Naive thymus-derived CD4-positive, alpha-beta T cell (primary cell): Measurements from ENCODE around the gene TMEM178B. TPM values are rescaled to one million over a fixed set of nuclear protein-coding genes. Genes with fewer than 3 reads are reported as not detected.
"Not testable (repeated sequence)": the region's sequence is repeated elsewhere in the genome, so short reads cannot be mapped to it uniquely, and the experiment has no call there.

Source experiments
- ATAC-seq: fragments of 150-1000 bp; cut with Tn5 transposase; 2 replicates; pipeline ENCODE4 v1.10.0; 2021; ENCODE audit warnings: mild to moderate bottlenecking, moderate library complexity
- CTCF ChIA-PET: fragments of 350-600 bp; sonication (Branson Sonifier 250); formaldehyde crosslinking; loops from one replicate; lab custom pipeline; 2021; ENCODE audit warnings: antibody characterized with exemption; lab: Charles Lee
- POLR2A ChIA-PET: fragments of 350-600 bp; sonication (Branson Sonifier 250); formaldehyde crosslinking; loops from one replicate; lab custom pipeline; 2021; ENCODE audit warnings: antibody characterized with exemption, inconsistent platforms; lab: Charles Lee
- DNase-seq, 9 donors: peaks; one replicate each; pipeline versions ENCODE4 v3.0.0 to v3.0.0-alpha.2; 2020 to 2022; ENCODE audit warnings: mixed read lengths in 1 of 9
- H3K27ac ChIP-seq: one replicate; pipeline ENCODE4 v1.7.0; 2013; ENCODE audit warnings: mild to moderate bottlenecking, low read depth, low read length, moderate library complexity
- H3K27me3 ChIP-seq, 2 donors: one replicate each; pipeline ENCODE4 v1.7.0; 2013; ENCODE audit warnings: low read length in 2 of 2, mild to moderate bottlenecking in 2 of 2, moderate library complexity in 2 of 2; ENCODE audit not compliant: control insufficient read depth in 2 of 2, insufficient read depth in 2 of 2
- H3K36me3 ChIP-seq, 3 experiments: 1 replicate in 2 of 3; 2 replicates in 1 of 3; pipeline ENCODE4 v1.7.0; 2013; ENCODE audit warnings: low read length in 3 of 3, mild to moderate bottlenecking in 3 of 3, moderate library complexity in 1 of 3; ENCODE audit not compliant: insufficient read depth in 3 of 3, control insufficient read depth in 2 of 3
- H3K4me1 ChIP-seq, 2 donors: one replicate each; pipeline ENCODE4 v1.7.0; 2013; ENCODE audit warnings: low read length in 2 of 2, mild to moderate bottlenecking in 2 of 2, moderate library complexity in 1 of 2; ENCODE audit not compliant: control insufficient read depth in 2 of 2, insufficient read depth in 2 of 2
- H3K4me3 ChIP-seq: 2 replicates; pipeline ENCODE4 v1.7.0; 2013; ENCODE audit warnings: mild to moderate bottlenecking, low read length
- H3K9me3 ChIP-seq, 3 experiments: 1 replicate in 2 of 3; 2 replicates in 1 of 3; pipeline ENCODE4 v1.7.0; 2013; ENCODE audit warnings: low read length in 3 of 3; ENCODE audit not compliant: control insufficient read depth in 2 of 3
- H3K27ac Mint-ChIP-seq, 9 donors: one replicate each; pipeline ENCODE4 v1.8.0; 2020 to 2022; ENCODE audit warnings: mixed read lengths in 9 of 9, mild to moderate bottlenecking in 8 of 9, moderate library complexity in 5 of 9, inconsistent platforms in 2 of 9
- H3K27me3 Mint-ChIP-seq, 5 donors: one replicate each; pipeline ENCODE4 v1.8.0; 2021 to 2022; ENCODE audit warnings: mixed read lengths in 5 of 5, mild to moderate bottlenecking in 1 of 5
- H3K36me3 Mint-ChIP-seq, 5 donors: one replicate each; pipeline ENCODE4 v1.8.0; 2020 to 2022; ENCODE audit warnings: mixed read lengths in 5 of 5, mild to moderate bottlenecking in 3 of 5, inconsistent platforms in 1 of 5
- H3K4me1 Mint-ChIP-seq, 7 donors: one replicate each; pipeline ENCODE4 v1.8.0; 2020 to 2022; ENCODE audit warnings: mixed read lengths in 7 of 7, mild to moderate bottlenecking in 3 of 7, inconsistent platforms in 1 of 7
- H3K4me3 Mint-ChIP-seq, 10 donors: one replicate each; pipeline ENCODE4 v1.8.0; 2020 to 2022; ENCODE audit warnings: mild to moderate bottlenecking in 10 of 10, mixed read lengths in 10 of 10, moderate library complexity in 6 of 10, inconsistent platforms in 2 of 10
- H3K9me3 Mint-ChIP-seq, 11 donors: one replicate each; pipeline ENCODE4 v1.8.0; 2020 to 2022; ENCODE audit warnings: mixed read lengths in 11 of 11, mild to moderate bottlenecking in 4 of 11, inconsistent platforms in 1 of 11, moderate library complexity in 1 of 11
- intact Hi-C, 2 donors: fragments of 100-400 bp; cut with micrococcal nuclease; formaldehyde crosslinking; loops; one replicate each; pipeline ENCODE4 v1.15.1; 2023
- polyA plus RNA-seq, 2 donors: library from polyadenylated mRNA; unstranded; fragments of 300-500 nt; fragmentation: Illumina TruSeq; gene quantifications; one replicate each; pipeline ENCODE4 v1.2.3, GENCODE V29; 2021
- total RNA-seq, 6 experiments: library from RNA in 5 of 6; stranded (reverse) in 5 of 6; gene quantifications; 1 replicate in 5 of 6; 2 replicates in 1 of 6; pipeline ENCODE4 v1.2.3 and lab custom pipeline; 2021 to 2026

Gene TMEM178B
- 1 to 10 TPM in 1 of 5 experiments, under 1 TPM in 2, not detected in 2; 0.05 to 3.0 (median 0.10) TPM for total RNA-seq
- polyA plus RNA-seq, result not detected
- not detected for total RNA-seq (lab: John Stamatoyannopoulos, UW)

GRCh38 chr7:141073641-141074161 is at the start of gene TMEM178B:
TSS of gene TMEM178B (plus strand) at chr7:141074064.
- H3K27me3 Mint-ChIP-seq, result peaks cover 35 to 41% (median 39%) of the 10 kb centered on the region in 5 donors
- peaks cover 5 to 6% of the 10 kb centered on the region in 2 donors for H3K4me1 ChIP-seq
- no peaks in the 10 kb centered on the region for H3K9me3 ChIP-seq
- ChIA-PET POLR2A (no interaction called here), CTCF (no interaction called here)
- H3K27ac ChIP-seq, result no peak within 1 kb of the TSS
- peaks cover 17 to 30% (median 28%) of the 10 kb centered on the region in 7 donors for H3K4me1 Mint-ChIP-seq
- H3K9me3 Mint-ChIP-seq, result peaks cover 0 to 4% (median 0%) of the 10 kb centered on the region in 11 donors
- H3K36me3 ChIP-seq, result no peaks in the 10 kb centered on the region
- H3K36me3 Mint-ChIP-seq, result no peaks in the 10 kb centered on the region
- no peak for ATAC-seq
- H3K4me3 ChIP-seq, result peak within 1 kb of the TSS; percentile 42
- peak within 1 kb of the TSS; percentile 63 to 92 (median 85) for H3K4me3 Mint-ChIP-seq
- DNase-seq, result peak in 3 of 9 donors; percentile 3 to 39 (median 4)
- H3K27ac Mint-ChIP-seq, result no peak within 1 kb of the TSS
- H3K27me3 ChIP-seq, result peaks cover 4 to 31% of the 10 kb centered on the region in 2 donors
- intact Hi-C loops, result loop anchor here (2.0 to 10.0 kb wide), 5 partner anchors 51 to 479 kb away; partner anchors contain the start of genes MRPS33 (in 2 of the 2), AGK (in 1 of the 2), BRAF (in 1 of the 2) and NDUFB2 (in 1 of the 2)

- peaks cover 8 to 30% (median 23%) of the 10 kb centered on the region in 7 donors for H3K4me1 Mint-ChIP-seq
- H3K4me3 ChIP-seq, result no peak overlapping the region
- H3K4me3 Mint-ChIP-seq, result peak overlapping the region in 1 of 10 donors; percentile 33
- no peak overlapping the region for H3K27ac ChIP-seq
- peaks cover 0 to 7% (median 2%) of the 10 kb centered on the region in 3 experiments for H3K9me3 ChIP-seq
- intact Hi-C loops, result no loop called here
- H3K27ac Mint-ChIP-seq, result peak overlapping the region in 4 of 9 donors; percentile 65 to 83 (median 78)
- no peaks in the 10 kb centered on the region for H3K36me3 ChIP-seq
- H3K27me3 Mint-ChIP-seq, result peaks cover 2 to 34% (median 6%) of the 10 kb centered on the region in 5 donors
- ChIA-PET CTCF (no interaction called here), POLR2A (interaction anchor here (2.1 kb wide), 1 partner anchor 10 kb away, joined by 12 read pairs; the partner anchor contains the start of gene MRPS33)
- H3K27me3 ChIP-seq, result no peaks in the 10 kb centered on the region
- peaks cover 8 to 42% (median 11%) of the 10 kb centered on the region in 5 donors for H3K36me3 Mint-ChIP-seq
- H3K4me1 ChIP-seq, result peaks cover 0 to 7% of the 10 kb centered on the region in 2 donors
- ATAC-seq (no peak), DNase-seq (no peak)
- peaks cover 0 to 35% (median 15%) of the 10 kb centered on the region in 11 donors for H3K9me3 Mint-ChIP-seq
Observed at GRCh38 chr7:141024668-141025067, 49.2 kb upstream of the TMEM178B start.

DNA sequence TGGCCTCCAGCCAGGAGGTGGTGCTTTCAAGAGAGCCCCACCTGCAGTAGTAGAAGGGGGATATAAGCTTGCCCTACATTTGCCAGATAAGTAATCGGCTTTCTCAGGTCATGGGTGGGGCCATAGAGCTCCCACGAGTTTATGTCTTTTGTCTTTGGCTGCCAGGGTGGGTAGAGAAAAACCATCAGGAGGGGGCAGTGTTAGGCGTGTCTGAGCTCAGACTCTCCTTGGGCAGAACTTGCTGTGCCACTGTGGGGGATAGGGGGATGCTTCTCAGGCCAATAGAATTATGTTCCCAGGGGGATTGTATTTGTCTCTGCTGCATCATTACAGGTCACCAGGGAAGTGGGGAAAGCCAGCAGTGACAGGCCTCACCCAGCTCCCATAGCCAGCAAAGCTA is 46.8 kb upstream of the TMEM178B start:
- peaks cover 0 to 35% (median 15%) of the 10 kb centered on the region in 11 donors for H3K9me3 Mint-ChIP-seq
- no peaks in the 10 kb centered on the region for H3K27me3 ChIP-seq
- no peak overlapping the region for H3K27ac ChIP-seq
- peaks cover 3 to 24% (median 16%) of the 10 kb centered on the region in 5 donors for H3K27me3 Mint-ChIP-seq
- ChIA-PET POLR2A (no interaction called here), CTCF (no interaction called here)
- no peak overlapping the region for H3K4me3 Mint-ChIP-seq
- no peak overlapping the region for H3K4me3 ChIP-seq
- no peaks in the 10 kb centered on the region for H3K36me3 ChIP-seq
- H3K36me3 Mint-ChIP-seq, result peaks cover 8 to 42% (median 11%) of the 10 kb centered on the region in 5 donors
- DNase-seq (no peak), ATAC-seq (no peak)
- H3K27ac Mint-ChIP-seq, result no peak overlapping the region
- intact Hi-C loops, result no loop called here
- peaks cover 0 to 7% of the 10 kb centered on the region in 2 donors for H3K4me1 ChIP-seq
- H3K9me3 ChIP-seq, result peaks cover 0 to 7% (median 2%) of the 10 kb centered on the region in 3 experiments
- peaks cover 8 to 30% (median 23%) of the 10 kb centered on the region in 7 donors for H3K4me1 Mint-ChIP-seq

- no peak overlapping the region for H3K4me3 Mint-ChIP-seq
- ChIA-PET POLR2A (no interaction called here), CTCF (no interaction called here)
- H3K4me1 Mint-ChIP-seq, result peaks cover under 1 to 14% (median 8%) of the 10 kb centered on the region in 7 donors
- DNase-seq (no peak), ATAC-seq (no peak)
- H3K36me3 Mint-ChIP-seq, result peaks cover 8 to 33% (median 13%) of the 10 kb centered on the region in 5 donors
- peaks cover 8 to 29% (median 17%) of the 10 kb centered on the region in 5 donors for H3K27me3 Mint-ChIP-seq
- peaks cover 0 to 7% (median 2%) of the 10 kb centered on the region in 3 experiments for H3K9me3 ChIP-seq
- no peaks in the 10 kb centered on the region for H3K36me3 ChIP-seq
- no peaks in the 10 kb centered on the region for H3K27me3 ChIP-seq
- H3K9me3 Mint-ChIP-seq, result peaks cover 0 to 34% (median 15%) of the 10 kb centered on the region in 11 donors
- intact Hi-C loops, result no loop called here
- H3K4me1 ChIP-seq, result peaks cover 0 to 3% of the 10 kb centered on the region in 2 donors
- H3K4me3 ChIP-seq, result no peak overlapping the region
- no peak overlapping the region for H3K27ac ChIP-seq
- no peak overlapping the region for H3K27ac Mint-ChIP-seq
Observed at GRCh38 chr7:141028767-141029166, 45.1 kb upstream of the TMEM178B start.

GRCh38 chr7:141032539-141033323 is 41.1 kb upstream of the TMEM178B start:
- Mint-ChIP-seq H3K27me3 (peaks cover 16 to 34% (median 22%) of the 10 kb centered on the region in 5 donors), H3K9me3 (peaks cover 0 to 21% (median 6%) of the 10 kb centered on the region in 11 donors), H3K36me3 (peaks cover 0 to 11% (median 5%) of the 10 kb centered on the region in 5 donors)
- POLR2A ChIA-PET, H3K4me1 ChIP-seq, intact Hi-C loops, H3K4me1 Mint-ChIP-seq, H3K27me3 ChIP-seq, CTCF ChIA-PET, H3K36me3 ChIP-seq, H3K27ac Mint-ChIP-seq, ATAC-seq, H3K9me3 ChIP-seq, H3K27ac ChIP-seq, H3K4me3 Mint-ChIP-seq, H3K4me3 ChIP-seq, DNase-seq: not testable (repeated sequence)

DNA sequence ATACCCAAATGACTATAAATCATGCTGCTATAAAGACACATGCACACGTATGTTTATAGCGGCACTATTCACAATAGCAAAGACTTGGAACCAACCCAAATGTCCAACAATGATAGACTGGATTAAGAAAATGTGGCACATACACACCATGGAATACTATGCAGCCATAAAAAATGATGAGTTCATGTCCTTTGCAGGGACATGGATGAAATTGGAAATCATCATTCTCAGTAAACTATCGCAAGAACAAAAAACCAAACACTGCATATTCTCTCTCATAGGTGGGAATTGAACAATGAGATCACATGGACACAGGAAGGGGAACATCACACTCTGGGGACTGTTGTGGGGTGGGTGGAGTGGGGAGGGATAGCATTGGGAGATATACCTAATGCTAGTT is 35.8 kb upstream of the TMEM178B start:
- POLR2A ChIA-PET, CTCF ChIA-PET, H3K4me1 Mint-ChIP-seq, H3K36me3 ChIP-seq, ATAC-seq, H3K4me1 ChIP-seq, H3K27ac Mint-ChIP-seq, H3K4me3 ChIP-seq, H3K4me3 Mint-ChIP-seq, intact Hi-C loops, H3K36me3 Mint-ChIP-seq, DNase-seq, H3K27me3 ChIP-seq, H3K27ac ChIP-seq, H3K9me3 ChIP-seq: not testable (repeated sequence)
- peaks cover 0 to 17% (median 5%) of the 10 kb centered on the region in 11 donors for H3K9me3 Mint-ChIP-seq
- peaks cover 13 to 25% (median 19%) of the 10 kb centered on the region in 5 donors for H3K27me3 Mint-ChIP-seq
